ENCODE results near the gene BCAT1. TPM values are rescaled to one million over a fixed set of nuclear protein-coding genes. Genes with fewer than 3 reads are reported as not detected.

The BCAT1 gene
- polyA plus RNA-seq, 4 donors: 45.8 to 60.8 (median 55.3) TPM

DNA sequence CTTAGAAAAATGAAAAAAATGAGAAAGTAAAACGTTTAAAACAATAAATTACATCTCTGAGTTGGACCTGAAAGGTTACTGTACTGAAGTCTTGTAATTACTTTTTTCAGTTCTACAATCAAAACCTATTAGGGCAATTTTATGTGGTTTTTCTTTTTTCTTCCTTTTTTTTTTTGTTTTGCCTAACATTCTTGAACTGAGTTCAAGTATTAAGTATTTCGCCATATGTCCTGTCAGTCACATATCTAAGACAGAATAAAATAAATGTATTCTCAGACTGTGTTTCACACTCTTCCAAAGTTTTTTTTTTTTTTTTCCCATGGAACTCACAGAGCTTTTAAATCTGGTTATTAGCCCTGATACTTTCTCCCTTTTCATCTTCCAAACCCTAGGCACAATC, 172.0 kb downstream of the BCAT1 start:
- DNase-seq (ENCODE audit: low read depth in 4 of 4, low spot score in 3 of 4): no peak

GRCh38 chr12:24775073-24775472, 173.8 kb downstream of the BCAT1 start:
- DNase-seq (ENCODE audit: low read depth in 4 of 4, low spot score in 3 of 4): no peak

- no peak for DNase-seq (ENCODE audit: low read depth in 4 of 4, low spot score in 3 of 4)
Observed at GRCh38 chr12:24773996-24774395, 174.9 kb downstream of the BCAT1 start.

- no peak for DNase-seq (ENCODE audit: low read depth in 4 of 4, low spot score in 3 of 4)
Observed at GRCh38 chr12:24772813-24773212, 176.1 kb downstream of the BCAT1 start.

DNA sequence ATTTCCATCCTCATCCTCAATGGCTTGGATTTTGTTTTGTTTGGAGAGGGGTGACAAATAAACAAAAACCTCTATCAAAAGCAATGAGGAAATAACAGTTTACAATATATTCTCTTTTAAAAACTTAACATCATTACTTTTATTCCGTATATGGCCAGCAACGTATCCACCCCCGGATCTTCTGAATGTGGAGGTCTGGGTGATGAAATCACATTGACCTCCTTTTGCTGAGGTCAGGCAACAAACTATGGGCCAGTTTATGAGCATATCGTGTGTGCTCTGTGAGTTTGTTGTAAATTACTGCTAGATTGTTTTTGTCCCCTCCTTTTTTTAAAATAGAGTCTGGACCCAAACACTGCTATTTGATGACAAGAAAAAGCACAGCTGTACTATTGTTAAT, 178.1 kb downstream of the BCAT1 start:
- no peak for DNase-seq (ENCODE audit: low read depth in 4 of 4, low spot score in 3 of 4)

- DNase-seq (ENCODE audit: low read depth in 4 of 4, low spot score in 3 of 4): no peak
Observed at GRCh38 chr12:24770334-24770733, 178.6 kb downstream of the BCAT1 start.

GRCh38 chr12:24769682-24770081, 179.2 kb downstream of the BCAT1 start:
- no peak for DNase-seq (ENCODE audit: low read depth in 4 of 4, low spot score in 3 of 4)

DNA sequence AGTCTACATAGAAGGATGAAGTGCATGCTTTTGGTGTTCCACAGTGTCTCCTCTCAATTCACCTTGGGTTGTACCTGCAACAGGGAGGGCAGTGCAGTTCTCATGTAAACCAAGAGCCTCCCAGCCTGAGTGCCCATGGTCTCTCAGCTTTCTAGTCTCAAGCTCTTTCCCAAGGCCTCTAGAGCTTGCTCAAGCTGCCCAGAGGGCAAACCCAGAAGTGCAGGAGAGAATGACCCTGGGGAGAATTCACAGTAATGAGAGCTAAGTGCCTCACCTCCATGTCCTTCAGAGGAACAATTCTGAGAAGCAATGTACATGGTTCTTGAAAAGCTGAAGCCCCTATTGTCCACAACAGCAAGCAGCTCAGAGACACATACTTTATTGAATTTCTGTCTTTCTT, 180.5 kb downstream of the BCAT1 start:
- DNase-seq (ENCODE audit: low read depth in 4 of 4, low spot score in 3 of 4): no peak

- DNase-seq (ENCODE audit: low read depth in 4 of 4, low spot score in 3 of 4): no peak
Observed at GRCh38 chr12:24767016-24767415, 181.9 kb downstream of the BCAT1 start.

DNA sequence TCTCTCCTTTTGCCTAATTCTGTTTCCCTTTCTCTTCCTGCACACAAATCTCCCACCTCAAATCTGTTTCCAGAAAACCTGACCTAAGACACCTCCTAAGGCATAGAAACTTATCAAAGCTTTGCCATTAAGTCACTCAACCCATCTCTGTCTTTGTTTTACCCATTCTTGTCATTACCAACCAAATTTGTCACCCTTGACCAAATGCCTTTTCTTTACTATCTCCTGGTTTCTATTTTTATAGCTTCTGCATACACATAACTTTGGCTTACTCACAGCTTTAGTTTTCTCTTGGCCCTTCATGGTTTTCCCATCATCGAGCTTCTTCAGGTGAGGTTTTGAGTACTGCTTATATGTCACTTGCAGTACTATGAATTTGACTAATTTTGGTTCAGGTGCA, 184.2 kb downstream of the BCAT1 start:
- no peak for DNase-seq (ENCODE audit: low read depth in 4 of 4, low spot score in 3 of 4)

DNA sequence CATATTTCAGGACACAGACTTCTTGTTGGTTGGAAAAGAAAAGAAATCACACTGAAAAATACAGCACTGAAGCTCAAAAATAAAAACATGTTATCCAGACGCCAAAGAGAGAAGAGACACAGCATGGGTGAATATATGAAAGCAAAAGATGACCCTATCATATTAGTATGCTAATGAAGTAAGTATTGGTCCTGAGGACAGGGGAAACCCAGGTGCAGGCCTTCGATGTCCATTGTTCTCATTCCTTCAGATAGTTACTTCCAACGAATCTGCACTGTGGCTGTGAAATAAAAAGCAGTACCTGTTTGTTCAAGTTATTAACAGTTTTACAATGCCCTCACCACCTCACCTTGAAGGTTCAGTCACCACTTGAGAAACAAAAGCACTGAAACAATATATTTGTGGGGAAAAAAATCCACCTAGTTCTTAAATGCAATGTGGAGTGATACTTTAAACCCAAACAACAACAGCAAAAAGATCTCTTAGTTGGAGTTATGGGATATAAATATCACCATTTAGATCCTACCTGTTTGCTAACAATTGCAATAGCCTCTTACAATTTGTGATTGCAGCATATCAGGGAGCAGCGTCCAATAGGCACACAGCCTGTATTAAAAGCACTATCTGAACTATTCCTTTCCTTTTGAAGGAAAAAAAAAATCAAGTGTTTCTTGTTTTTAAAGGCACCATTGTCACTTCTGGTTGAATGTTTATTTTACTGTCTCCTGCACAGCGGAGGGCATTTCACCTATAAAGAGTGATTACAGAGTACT, 188.1 kb downstream of the BCAT1 start:
- no peak for DNase-seq (ENCODE audit: low read depth in 4 of 4, low spot score in 3 of 4)

GRCh38 chr12:24760162-24760561, 188.7 kb downstream of the BCAT1 start:
- DNase-seq (ENCODE audit: low read depth in 4 of 4, low spot score in 3 of 4): peak in 2 of 4 donors; percentile 11 to 14

Other genes with a start within 250 kb of the BCAT1 start
- 1 to 10 TPM; 5.2 to 7.2 (median 6.4) TPM for gene DNAI7, start 246.1 kb upstream of the BCAT1 start, polyA plus RNA-seq (ENCODE audit: insufficient read length in 4 of 4)
- 10 to 100 TPM; 42.6 to 55.1 (median 51.4) TPM for gene ETFRF1, start 246.1 kb upstream of the BCAT1 start, polyA plus RNA-seq (ENCODE audit: insufficient read length in 4 of 4)